Measurements from ENCODE around the gene RAB7B. TPM values are rescaled to one million over a fixed set of nuclear protein-coding genes. Genes with fewer than 3 reads are reported as not detected.

Gene RAB7B
- total RNA-seq, 2 experiments from 2014 or later, result not detected

- Histone ChIP-seq H3K4me2 (ENCODE audit: low read length) (no peak overlapping the region), H3K36me3 (ENCODE audit: insufficient read depth, low read length) (no peaks in the 10 kb centered on the region), H3K79me2 (ENCODE audit: insufficient read depth, low read depth, low read length) (no peaks in the 10 kb centered on the region), H3K4me1 (ENCODE audit: insufficient read depth, low read length, poor library complexity, severe bottlenecking) (no peaks in the 10 kb centered on the region), H3K9me3 (ENCODE audit: low read length) (0 out of 2 replicates have a peak, but pooled peaks cover 5% of the 10 kb centered on the region), H2AFZ (ENCODE audit: low read length) (no peak overlapping the region), H3K4me3 (ENCODE audit: low read depth, low read length, poor library complexity, severe bottlenecking) (no peak overlapping the region), H3K27ac (ENCODE audit: low read depth, low read length, poor library complexity, severe bottlenecking) (no peak overlapping the region), H4K20me1 (ENCODE audit: insufficient read depth, low read length) (no peaks in the 10 kb centered on the region), H3K9me2 (ENCODE audit: insufficient read depth, low read length) (no peaks in the 10 kb centered on the region)
- BruUV-seq (replicated peaks), result no TSS peak
- ChIA-PET POLR2A (interaction anchor here (0.5 to 1.2 kb wide), 3 partner anchors 9 to 468 kb away, joined by 3 read pairs; no protein-coding TSS in a partner anchor), CTCF (ENCODE audit: unreplicated experiment) (interaction anchor here (0.6 to 1.7 kb wide), 15 partner anchors 14 to 318 kb away, joined by 3 to 16 read pairs (median 4); partner anchors contain the start of gene PM20D1)
- intact Hi-C loops (cut with micrococcal nuclease; ENCODE audit: unreplicated experiment), result loop anchor here (1.0 to 2.0 kb wide), 3 partner anchors 58 to 318 kb away; no protein-coding TSS in a partner anchor
- DNase-seq (ENCODE audit: low spot score), result no peak
- TF ChIP-seq EZH2phosphoT487 (IDR thresholded peaks at IDR 0.05; ENCODE audit: borderline replicate concordance, low read depth, low read length), result no peak
- TF ChIP-seq CTCF (conservative IDR thresholded peaks at IDR 0.05; ENCODE audit: low read length), result no peak
These were observed 26.3 kb downstream of the RAB7B start for GRCh38 chr1:205976708-205977401.

DNA sequence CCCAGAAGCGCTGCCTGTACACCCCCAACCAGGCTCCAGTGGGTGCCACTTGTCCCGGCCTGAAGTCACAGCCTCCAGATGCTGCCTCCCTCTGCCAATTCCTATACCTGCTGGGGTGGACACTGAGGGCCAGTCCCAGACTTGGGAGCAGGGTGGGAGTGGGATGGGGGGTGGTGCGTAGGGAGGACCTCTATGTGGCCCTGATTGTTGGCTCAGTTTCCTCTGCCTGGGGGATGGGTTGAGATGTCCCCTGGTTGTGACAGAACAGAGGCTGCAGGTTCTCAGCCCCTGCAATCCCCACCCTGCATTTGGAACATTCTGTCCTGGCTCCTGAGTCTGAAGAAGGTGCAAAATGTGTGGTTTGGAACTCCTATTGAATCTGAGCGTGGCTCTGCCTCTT, 27.2 kb downstream of the RAB7B start:
- H3K79me2 ChIP-seq (ENCODE audit: insufficient read depth, low read depth, low read length), result no peaks in the 10 kb centered on the region
- H3K36me3 ChIP-seq (ENCODE audit: insufficient read depth, low read length), result no peaks in the 10 kb centered on the region
- H3K4me2 ChIP-seq (ENCODE audit: low read length), result no peak overlapping the region
- CTCF ChIA-PET (ENCODE audit: unreplicated experiment), result no interaction called here
- TF ChIP-seq EZH2phosphoT487 (IDR thresholded peaks at IDR 0.05; ENCODE audit: borderline replicate concordance, low read depth, low read length) (no peak), CTCF (conservative IDR thresholded peaks at IDR 0.05; ENCODE audit: low read length) (no peak)
- H3K4me3 ChIP-seq (ENCODE audit: low read depth, low read length, poor library complexity, severe bottlenecking), result no peak overlapping the region
- no peaks in the 10 kb centered on the region for H4K20me1 ChIP-seq (ENCODE audit: insufficient read depth, low read length)
- no peak overlapping the region for H3K27ac ChIP-seq (ENCODE audit: low read depth, low read length, poor library complexity, severe bottlenecking)
- BruUV-seq (replicated peaks), result no TSS peak
- H3K9me3 ChIP-seq (ENCODE audit: low read length), result 0 out of 2 replicates have a peak, but pooled peaks cover 1% of the 10 kb centered on the region
- no peak overlapping the region for H2AFZ ChIP-seq (ENCODE audit: low read length)
- no peak for DNase-seq (ENCODE audit: low spot score)
- POLR2A ChIA-PET, result no interaction called here
- H3K4me1 ChIP-seq (ENCODE audit: insufficient read depth, low read length, poor library complexity, severe bottlenecking), result no peaks in the 10 kb centered on the region
- intact Hi-C loops (cut with micrococcal nuclease; ENCODE audit: unreplicated experiment), result loop anchor here (2.0 kb wide), 1 partner anchor 317 kb away; no protein-coding TSS in a partner anchor
- H3K9me2 ChIP-seq (ENCODE audit: insufficient read depth, low read length), result no peaks in the 10 kb centered on the region

DNA sequence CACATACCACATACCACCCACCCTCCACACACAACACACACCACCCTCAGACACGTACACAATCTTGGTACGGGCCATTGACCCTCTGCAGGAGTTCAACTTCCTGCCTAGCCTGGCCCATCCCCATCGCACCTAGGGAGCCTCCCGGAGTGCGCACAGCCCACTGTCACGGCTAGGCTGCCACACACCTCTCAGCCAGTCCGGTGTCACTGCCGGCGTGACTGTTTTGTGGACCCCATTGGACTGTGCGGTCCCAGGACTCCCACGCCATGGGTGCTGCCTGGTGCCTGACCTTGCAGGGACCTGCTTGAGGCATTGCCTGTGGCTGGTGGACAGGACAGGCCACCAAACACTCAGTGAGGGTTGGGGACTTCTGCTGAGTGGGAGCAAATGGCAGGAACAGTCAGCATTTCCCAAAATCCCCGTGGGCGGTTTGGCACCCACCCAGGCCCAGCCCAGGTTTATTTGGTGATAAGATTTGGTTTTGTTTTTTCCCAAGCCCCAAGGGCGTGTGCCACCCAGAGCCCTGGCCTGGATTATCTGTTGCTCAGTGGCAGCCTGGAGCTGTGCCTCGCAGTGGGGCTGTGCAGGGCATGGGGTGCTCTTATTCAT, 27.7 kb downstream of the RAB7B start:
- H2AFZ ChIP-seq (ENCODE audit: low read length), result no peak overlapping the region
- intact Hi-C loops (cut with micrococcal nuclease; ENCODE audit: unreplicated experiment), result no loop called here
- DNase-seq (ENCODE audit: low spot score), result no peak
- ChIA-PET CTCF (ENCODE audit: unreplicated experiment) (no interaction called here), POLR2A (no interaction called here)
- no peak overlapping the region for H3K27ac ChIP-seq (ENCODE audit: low read depth, low read length, poor library complexity, severe bottlenecking)
- BruUV-seq (replicated peaks), result no TSS peak
- TF ChIP-seq EZH2phosphoT487 (IDR thresholded peaks at IDR 0.05; ENCODE audit: borderline replicate concordance, low read depth, low read length) (no peak), CTCF (conservative IDR thresholded peaks at IDR 0.05; ENCODE audit: low read length) (no peak)
- H3K4me1 ChIP-seq (ENCODE audit: insufficient read depth, low read length, poor library complexity, severe bottlenecking), result no peaks in the 10 kb centered on the region
- no peaks in the 10 kb centered on the region for H4K20me1 ChIP-seq (ENCODE audit: insufficient read depth, low read length)
- no peaks in the 10 kb centered on the region for H3K9me3 ChIP-seq (ENCODE audit: low read length)
- no peaks in the 10 kb centered on the region for H3K36me3 ChIP-seq (ENCODE audit: insufficient read depth, low read length)
- no peak overlapping the region for H3K4me3 ChIP-seq (ENCODE audit: low read depth, low read length, poor library complexity, severe bottlenecking)
- H3K9me2 ChIP-seq (ENCODE audit: insufficient read depth, low read length), result no peaks in the 10 kb centered on the region
- no peak overlapping the region for H3K4me2 ChIP-seq (ENCODE audit: low read length)
- no peaks in the 10 kb centered on the region for H3K79me2 ChIP-seq (ENCODE audit: insufficient read depth, low read depth, low read length)
